SK-N-SH treated with all-trans-retinoic acid at 6 μM for 48 hours (cell line): ENCODE results near the gene SNRPF.

ENCODE experiments used
- ATAC-seq: fragments of 200-7000 bp; cut with Tn5 transposase; 3 replicates; pipeline ENCODE4 v1.9.1; 2020; ENCODE audit warnings: mild to moderate bottlenecking, moderate library complexity
- ARNTL ChIP-seq: fragments of 450-650 bp; formaldehyde crosslinking; IDR thresholded peaks from 2 replicates; pipeline ENCODE4 v1.5.0; 2020; ENCODE audit warnings: low read depth, mild to moderate bottlenecking, moderate library complexity, borderline replicate concordance
- BACH2 ChIP-seq: fragments of 250-450 bp; sonication (Bioruptor Pico); IDR thresholded peaks from 2 replicates; pipeline ENCODE4 v1.9.0; 2021; ENCODE audit warnings: mild to moderate bottlenecking, borderline replicate concordance
- CREB5 ChIP-seq: fragments of 250-450 bp; sonication (Bioruptor Pico); IDR thresholded peaks from 2 replicates; pipeline ENCODE4 v1.5.1; 2020; ENCODE audit warnings: low read depth, mild to moderate bottlenecking, moderate library complexity
- CSDC2 ChIP-seq: fragments of 250-450 bp; sonication (Bioruptor Pico); IDR thresholded peaks from 2 replicates; pipeline ENCODE4 v1.5.0; 2020; ENCODE audit warnings: mild to moderate bottlenecking, moderate library complexity
- CSRNP3 ChIP-seq: fragments of 250-450 bp; sonication (Bioruptor Pico); IDR thresholded peaks from 2 replicates; pipeline ENCODE4 v1.5.1; 2021; ENCODE audit warnings: mild to moderate bottlenecking, moderate library complexity
- ESRRG ChIP-seq: fragments of 250-450 bp; sonication (Bioruptor Pico); IDR thresholded peaks from 2 replicates; pipeline ENCODE4 v1.6.1; 2021; ENCODE audit warnings: mild to moderate bottlenecking
- GLIS3 ChIP-seq: fragments of 250-450 bp; sonication (Bioruptor Pico); IDR thresholded peaks from 2 replicates; pipeline ENCODE4 v1.5.0; 2020; ENCODE audit warnings: mild to moderate bottlenecking, moderate library complexity
- ISL1 ChIP-seq: fragments of 250-450 bp; sonication (Bioruptor Pico); IDR thresholded peaks from 2 replicates; pipeline ENCODE4 v2.1.2; 2022; ENCODE audit warnings: mild to moderate bottlenecking, moderate library complexity
- OSR1 ChIP-seq: fragments of 250-450 bp; sonication (Bioruptor Pico); IDR thresholded peaks from 2 replicates; pipeline ENCODE4 v1.8.0; 2022; ENCODE audit warnings: moderate library complexity, mild to moderate bottlenecking, inconsistent platforms
- PATZ1 ChIP-seq: fragments of 250-450 bp; sonication (Bioruptor Pico); IDR thresholded peaks from 2 replicates; pipeline ENCODE4 v1.8.0; 2020; ENCODE audit warnings: mild to moderate bottlenecking, moderate library complexity, borderline replicate concordance
- POU6F1 ChIP-seq: fragments of 250-450 bp; sonication (Bioruptor Pico); IDR thresholded peaks from 2 replicates; pipeline ENCODE4 v1.8.0; 2021; ENCODE audit warnings: low read depth, mild to moderate bottlenecking, moderate library complexity, borderline replicate concordance
- PPARA ChIP-seq: fragments of 250-450 bp; sonication (Bioruptor Pico); IDR thresholded peaks from 2 replicates; pipeline ENCODE4 v1.5.0; 2020; ENCODE audit warnings: mild to moderate bottlenecking, borderline replicate concordance
- RARB ChIP-seq: fragments of 250-450 bp; sonication (Bioruptor Pico); IDR thresholded peaks from 2 replicates; pipeline ENCODE4 v1.8.0; 2021; ENCODE audit warnings: mild to moderate bottlenecking, moderate library complexity
- SNAI2 ChIP-seq: fragments of 250-450 bp; sonication (Bioruptor Pico); IDR thresholded peaks from 2 replicates; pipeline ENCODE4 v1.5.0; 2020; ENCODE audit warnings: mild to moderate bottlenecking, moderate library complexity
- TCF4 ChIP-seq: fragments of 250-450 bp; sonication (Bioruptor Pico); IDR thresholded peaks from 2 replicates; pipeline ENCODE4 v1.8.0; 2021; ENCODE audit warnings: mild to moderate bottlenecking, moderate library complexity, borderline replicate concordance
- TOX ChIP-seq: fragments of 250-450 bp; sonication (Bioruptor Pico); IDR thresholded peaks from 2 replicates; pipeline ENCODE4 v1.8.0; 2021; ENCODE audit warnings: mild to moderate bottlenecking, moderate library complexity, borderline replicate concordance
- TSHZ2 ChIP-seq: fragments of 250-450 bp; sonication (Bioruptor Pico); IDR thresholded peaks from 2 replicates; pipeline ENCODE4 v1.5.0; 2020; ENCODE audit warnings: mild to moderate bottlenecking, moderate library complexity
- ZC3H10 ChIP-seq: fragments of 250-450 bp; sonication (Bioruptor Pico); IDR thresholded peaks from 2 replicates; pipeline ENCODE4 v1.5.1; 2021; ENCODE audit warnings: mild to moderate bottlenecking, moderate library complexity
- ZFP3 ChIP-seq: fragments of 250-450 bp; sonication (Bioruptor Pico); IDR thresholded peaks from 2 replicates; pipeline ENCODE4 v1.5.0; 2020; ENCODE audit warnings: mild to moderate bottlenecking, moderate library complexity
- ZFP30 ChIP-seq: fragments of 450-650 bp; formaldehyde crosslinking; IDR thresholded peaks from 2 replicates; pipeline ENCODE4 v1.5.0; 2022; ENCODE audit warnings: mild to moderate bottlenecking, moderate library complexity
- ZNF565 ChIP-seq: fragments of 450-650 bp; formaldehyde crosslinking; conservative IDR thresholded peaks from 2 replicates; pipeline ENCODE4 v1.5.0; 2020; ENCODE audit warnings: low read depth, mild to moderate bottlenecking, moderate library complexity
- ZNF70 ChIP-seq: fragments of 450-650 bp; formaldehyde crosslinking; IDR thresholded peaks from 2 replicates; pipeline ENCODE4 v1.5.0; 2020; ENCODE audit warnings: mild to moderate bottlenecking, moderate library complexity
- ZNF8 ChIP-seq: fragments of 450-650 bp; formaldehyde crosslinking; IDR thresholded peaks from 2 replicates; pipeline ENCODE4 v1.5.0; 2020; ENCODE audit warnings: mild to moderate bottlenecking, moderate library complexity

Gene SNRPF

GRCh38 chr12:95834572-95834971, 24.2 kb upstream of the SNRPF start:
- no peak for ATAC-seq
- no peak for TF ChIP-seq POU6F1
- TF ChIP-seq ZNF8 (CRISPR knock-in tag): no peak
- TF ChIP-seq ZC3H10 (CRISPR knock-in tag): no peak
- TF ChIP-seq CSRNP3 (CRISPR knock-in tag): no peak
- TF ChIP-seq BACH2 (CRISPR knock-in tag): no peak
- no peak for TF ChIP-seq ZFP3 (CRISPR knock-in tag)
- no peak for TF ChIP-seq ISL1 (CRISPR knock-in tag)

GRCh38 chr12:95836185-95836609, 22.6 kb upstream of the SNRPF start:
- TF ChIP-seq POU6F1 (peak; percentile 74; the same call in 1 of the 2 replicates), ZFP30 (CRISPR knock-in tag) (no peak), ISL1 (CRISPR knock-in tag) (peak; percentile 98), PATZ1 (peak; percentile 98), ESRRG (CRISPR knock-in tag) (no peak), ZNF565 (CRISPR knock-in tag) (no peak), CREB5 (peak; percentile 98), CSDC2 (CRISPR knock-in tag) (no peak), ARNTL (CRISPR knock-in tag) (no peak), RARB (CRISPR knock-in tag) (no peak; the same call in 1 of the 2 replicates), TCF4 (CRISPR knock-in tag) (peak; percentile 92), OSR1 (CRISPR knock-in tag) (no peak), ZNF70 (no peak), BACH2 (CRISPR knock-in tag) (no peak), GLIS3 (CRISPR knock-in tag) (no peak), ZFP3 (CRISPR knock-in tag) (no peak), TSHZ2 (CRISPR knock-in tag) (no peak), CSRNP3 (CRISPR knock-in tag) (peak; percentile 92), SNAI2 (CRISPR knock-in tag) (peak; percentile 94), ZC3H10 (CRISPR knock-in tag) (peak; percentile 97), TOX (CRISPR knock-in tag) (peak; percentile 94), PPARA (CRISPR knock-in tag) (no peak), ZNF8 (CRISPR knock-in tag) (peak; percentile 18; the same call in 1 of the 2 replicates)
- peak; percentile 91 for ATAC-seq
